ENCODE results near the gene HCRTR2.

HCRTR2 gene

GRCh38 chr6:55304747-55305146 lies 130.4 kb downstream of the HCRTR2 start:
- TF ChIP-seq, protein P1, sequence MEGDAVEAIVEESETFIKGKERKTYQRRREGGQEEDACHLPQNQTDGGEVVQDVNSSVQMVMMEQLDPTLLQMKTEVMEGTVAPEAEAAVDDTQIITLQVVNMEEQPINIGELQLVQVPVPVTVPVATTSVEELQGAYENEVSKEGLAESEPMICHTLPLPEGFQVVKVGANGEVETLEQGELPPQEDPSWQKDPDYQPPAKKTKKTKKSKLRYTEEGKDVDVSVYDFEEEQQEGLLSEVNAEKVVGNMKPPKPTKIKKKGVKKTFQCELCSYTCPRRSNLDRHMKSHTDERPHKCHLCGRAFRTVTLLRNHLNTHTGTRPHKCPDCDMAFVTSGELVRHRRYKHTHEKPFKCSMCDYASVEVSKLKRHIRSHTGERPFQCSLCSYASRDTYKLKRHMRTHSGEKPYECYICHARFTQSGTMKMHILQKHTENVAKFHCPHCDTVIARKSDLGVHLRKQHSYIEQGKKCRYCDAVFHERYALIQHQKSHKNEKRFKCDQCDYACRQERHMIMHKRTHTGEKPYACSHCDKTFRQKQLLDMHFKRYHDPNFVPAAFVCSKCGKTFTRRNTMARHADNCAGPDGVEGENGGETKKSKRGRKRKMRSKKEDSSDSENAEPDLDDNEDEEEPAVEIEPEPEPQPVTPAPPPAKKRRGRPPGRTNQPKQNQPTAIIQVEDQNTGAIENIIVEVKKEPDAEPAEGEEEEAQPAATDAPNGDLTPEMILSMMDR (conservative IDR thresholded peaks at IDR 0.05; ENCODE audit: low read depth, low read length): no peak
- no peak overlapping the region for H3K9ac ChIP-seq
- H3K27ac ChIP-seq: no peak overlapping the region
- H3K36me3 ChIP-seq (ENCODE audit: insufficient read depth): no peaks in the 10 kb centered on the region
- no peak overlapping the region for H2AFZ ChIP-seq (ENCODE audit: low read depth)
- no peaks in the 10 kb centered on the region for H4K20me1 ChIP-seq (ENCODE audit: insufficient read depth)
- no peak overlapping the region for H3K4me2 ChIP-seq
- H3K27me3 ChIP-seq (ENCODE audit: insufficient read depth, low read depth): no peaks in the 10 kb centered on the region
- H3K4me3 ChIP-seq (IDR thresholded peaks at IDR 0.05; ENCODE audit: insufficient read depth, low read depth, low read length): no peak overlapping the region
- no peaks in the 10 kb centered on the region for H3K79me2 ChIP-seq (ENCODE audit: insufficient read depth, low read depth)
- H3K4me1 ChIP-seq (ENCODE audit: low read depth, poor library complexity, severe bottlenecking): no peaks in the 10 kb centered on the region

GRCh38 chr6:55319961-55320695 lies 145.8 kb downstream of the HCRTR2 start:
- Histone ChIP-seq H2AFZ (ENCODE audit: low read depth) (no peak overlapping the region), H3K4me2 (no peak overlapping the region), H3K4me1 (ENCODE audit: low read depth, poor library complexity, severe bottlenecking) (no peaks in the 10 kb centered on the region), H3K9ac (no peak overlapping the region), H3K27ac (no peak overlapping the region), H3K36me3 (ENCODE audit: insufficient read depth) (no peaks in the 10 kb centered on the region), H3K79me2 (ENCODE audit: insufficient read depth, low read depth) (no peaks in the 10 kb centered on the region), H3K4me3 (IDR thresholded peaks at IDR 0.05; ENCODE audit: insufficient read depth, low read depth, low read length) (no peak overlapping the region), H4K20me1 (ENCODE audit: insufficient read depth) (no peaks in the 10 kb centered on the region), H3K27me3 (ENCODE audit: insufficient read depth, low read depth) (no peaks in the 10 kb centered on the region)
- TF ChIP-seq, protein P1 (conservative IDR thresholded peaks at IDR 0.05; ENCODE audit: low read depth, low read length): no peak

- no peaks in the 10 kb centered on the region for H3K4me1 ChIP-seq (ENCODE audit: low read depth, poor library complexity, severe bottlenecking)
- H3K9ac ChIP-seq: no peak overlapping the region
- no peak overlapping the region for H2AFZ ChIP-seq (ENCODE audit: low read depth)
- H3K27me3 ChIP-seq (ENCODE audit: insufficient read depth, low read depth): no peaks in the 10 kb centered on the region
- no peak overlapping the region for H3K4me3 ChIP-seq (IDR thresholded peaks at IDR 0.05; ENCODE audit: insufficient read depth, low read depth, low read length)
- no peaks in the 10 kb centered on the region for H3K79me2 ChIP-seq (ENCODE audit: insufficient read depth, low read depth)
- H3K4me2 ChIP-seq: no peak overlapping the region
- no peak overlapping the region for H3K27ac ChIP-seq
- H3K36me3 ChIP-seq (ENCODE audit: insufficient read depth): no peaks in the 10 kb centered on the region
- H4K20me1 ChIP-seq (ENCODE audit: insufficient read depth): no peaks in the 10 kb centered on the region
- TF ChIP-seq, protein P1 (conservative IDR thresholded peaks at IDR 0.05; ENCODE audit: low read depth, low read length): no peak
Observed at GRCh38 chr6:55320696-55321086, 146.4 kb downstream of the HCRTR2 start.

GRCh38 chr6:55327169-55327568 lies 152.9 kb downstream of the HCRTR2 start, which contains the start of gene GFRAL:
Gene GFRAL (plus strand): TSS chr6:55327469. CDS start chr6:55327555, 86 bp downstream.
- H3K79me2 ChIP-seq (ENCODE audit: insufficient read depth, low read depth): no peaks in the 10 kb centered on the region
- no peak within 1 kb of the TSS for H3K9ac ChIP-seq
- no peak within 1 kb of the TSS for H3K27ac ChIP-seq
- no peak within 1 kb of the TSS for H2AFZ ChIP-seq (ENCODE audit: low read depth)
- no peaks in the 10 kb centered on the region for H3K36me3 ChIP-seq (ENCODE audit: insufficient read depth)
- no peaks in the 10 kb centered on the region for H3K4me1 ChIP-seq (ENCODE audit: low read depth, poor library complexity, severe bottlenecking)
- no peak within 1 kb of the TSS for H3K4me3 ChIP-seq (IDR thresholded peaks at IDR 0.05; ENCODE audit: insufficient read depth, low read depth, low read length)
- H3K4me2 ChIP-seq: no peak within 1 kb of the TSS
- no peaks in the 10 kb centered on the region for H4K20me1 ChIP-seq (ENCODE audit: insufficient read depth)
- TF ChIP-seq, protein P1 (conservative IDR thresholded peaks at IDR 0.05; ENCODE audit: low read depth, low read length): no peak
- H3K27me3 ChIP-seq (ENCODE audit: insufficient read depth, low read depth): no peaks in the 10 kb centered on the region

All from KMS-11 (cell line).